Neuronal stem cell (in vitro differentiated cells): ENCODE measurements around the gene COL6A1.

ENCODE experiments used
- DNase-seq: peaks from one replicate; pipeline ENCODE4 v3.0.0-alpha.2; 2013; ENCODE audit warnings: low spot score
- H2AFZ ChIP-seq: one replicate; pipeline ENCODE4 v1.6.1; 2013; ENCODE audit warnings: mild to moderate bottlenecking, low read length, inconsistent platforms
- H2AK5ac ChIP-seq: 2 replicates; pipeline ENCODE4 v1.6.1; 2013; ENCODE audit warnings: low read depth, mild to moderate bottlenecking, inconsistent platforms, low read length, moderate library complexity, mixed read lengths
- H2BK120ac ChIP-seq: 2 replicates; pipeline ENCODE4 v1.6.1; 2013; ENCODE audit warnings: low read depth, mild to moderate bottlenecking, inconsistent platforms, low read length, moderate library complexity, mixed read lengths
- H2BK12ac ChIP-seq: one replicate; pipeline ENCODE4 v1.6.1; 2013; ENCODE audit warnings: low read length, inconsistent platforms
- H2BK15ac ChIP-seq: 2 replicates; pipeline ENCODE4 v1.6.1; 2013; ENCODE audit warnings: mild to moderate bottlenecking, low read length, inconsistent platforms, mixed read lengths
- H2BK5ac ChIP-seq: one replicate; pipeline ENCODE4 v1.6.1; 2013; ENCODE audit warnings: inconsistent platforms, mild to moderate bottlenecking, low read length, moderate library complexity
- H3K14ac ChIP-seq: one replicate; pipeline ENCODE4 v1.6.1; 2013; ENCODE audit warnings: low read length, inconsistent platforms
- H3K18ac ChIP-seq: 2 replicates; pipeline ENCODE4 v1.6.1; 2013; ENCODE audit warnings: low read length, inconsistent platforms
- H3K23ac ChIP-seq: 2 replicates; pipeline ENCODE4 v1.6.1; 2013; ENCODE audit warnings: low read depth, mild to moderate bottlenecking, mixed read lengths, low read length, inconsistent platforms; ENCODE audit not compliant: poor library complexity
- H3K27ac ChIP-seq: replicated peaks from 3 replicates; pipeline ENCODE4 v1.5.1; 2013; ENCODE audit warnings: low read length, inconsistent platforms
- H3K27me3 ChIP-seq, 3 experiments: 2 replicates each; pipeline ENCODE4 v1.6.1; 2013; ENCODE audit warnings: low read length in 3 of 3, mild to moderate bottlenecking in 2 of 3, inconsistent platforms in 1 of 3, low read depth in 1 of 3, mixed read lengths in 1 of 3, moderate library complexity in 1 of 3; ENCODE audit not compliant: control insufficient read depth in 3 of 3, insufficient read depth in 3 of 3
- H3K36me3 ChIP-seq, 2 donors: replicated peaks in 1 of 2; 2 replicates each; pipeline ENCODE4 v1.6.1; 2013; ENCODE audit warnings: low read length in 2 of 2; ENCODE audit not compliant: control insufficient read depth in 2 of 2, insufficient read depth in 2 of 2
- H3K4ac ChIP-seq: 2 replicates; pipeline ENCODE4 v1.6.1; 2013; ENCODE audit warnings: inconsistent platforms, mild to moderate bottlenecking, low read length, moderate library complexity
- H3K4me1 ChIP-seq, 2 donors: 1 replicate in 1 of 2; 2 replicates in 1 of 2; pipeline ENCODE4 v1.6.1; 2013; ENCODE audit warnings: low read length in 2 of 2, low read depth in 1 of 2; ENCODE audit not compliant: control insufficient read depth in 2 of 2, insufficient read depth in 1 of 2
- H3K4me2 ChIP-seq: one replicate; pipeline ENCODE4 v1.6.1; 2013; ENCODE audit warnings: mild to moderate bottlenecking, low read length, inconsistent platforms; ENCODE audit not compliant: insufficient read depth, poor library complexity, severe bottlenecking
- H3K4me3 ChIP-seq, 2 donors: 2 replicates each; pipeline ENCODE4 v1.5.1; 2013; ENCODE audit warnings: low read length in 2 of 2, mild to moderate bottlenecking in 2 of 2, inconsistent platforms in 1 of 2, moderate library complexity in 1 of 2
- H3K79me1 ChIP-seq: one replicate; pipeline ENCODE4 v1.6.1; 2013; ENCODE audit warnings: low read depth, mild to moderate bottlenecking, inconsistent platforms, low read length, moderate library complexity
- H3K9ac ChIP-seq: one replicate; pipeline ENCODE4 v1.6.1; 2013; ENCODE audit warnings: mild to moderate bottlenecking, low read depth, low read length, inconsistent platforms; ENCODE audit not compliant: poor library complexity
- H3K9me3 ChIP-seq, 2 donors: replicated peaks in 1 of 2; 2 replicates each; pipeline versions ENCODE3 to v1.6.1; 2013; ENCODE audit warnings: low read length in 2 of 2, mild to moderate bottlenecking in 2 of 2, inconsistent platforms in 1 of 2, low read depth in 1 of 2, mixed read lengths in 1 of 2, moderate library complexity in 1 of 2; ENCODE audit not compliant: control insufficient read depth in 2 of 2, insufficient read depth in 1 of 2
- H4K8ac ChIP-seq: one replicate; pipeline ENCODE4 v1.6.1; 2013; ENCODE audit warnings: low read depth, mild to moderate bottlenecking, inconsistent platforms, low read length, moderate library complexity
- H4K91ac ChIP-seq: one replicate; pipeline ENCODE4 v1.6.1; 2013; ENCODE audit warnings: low read length, low read depth, mild to moderate bottlenecking, inconsistent platforms; ENCODE audit not compliant: poor library complexity
- WGBS, 2 donors: extraction: QIAGEN DNeasy Blood & Tissue Kit; methylation state at CpG; one replicate each; pipeline ENCODE4 v1.1.7; 2013; ENCODE audit warnings: missing lambda C conversion rate in 2 of 2, mixed read lengths in 1 of 2; ENCODE audit not compliant: insufficient read length in 2 of 2, insufficient replicate concordance in 1 of 2; ENCODE audit errors: extremely low coverage in 2 of 2; 5-methylcytosine and 5-hydroxymethylcytosine counted together

The COL6A1 gene

GRCh38 chr21:46035809-46036695 lies 54.5 kb downstream of the COL6A1 start:
- H3K36me3 ChIP-seq, result no peaks in the 10 kb centered on the region
- H3K4me2 ChIP-seq, result no peak overlapping the region
- peak overlapping the region; percentile 76 for H3K4ac ChIP-seq
- no CpG with 5 or more reads among the region's 45 CpGs for WGBS, 2 donors
- H3K27ac ChIP-seq, result no peak overlapping the region
- H3K14ac ChIP-seq, result no peak overlapping the region
- no peaks in the 10 kb centered on the region for H3K79me1 ChIP-seq
- no peak overlapping the region for H2BK5ac ChIP-seq
- DNase-seq, result no peak
- peaks cover 0 to 4% (median 0%) of the 10 kb centered on the region in 3 experiments for H3K27me3 ChIP-seq
- peak overlapping the region; percentile 72 for H4K91ac ChIP-seq
- H2BK120ac ChIP-seq, result no peak overlapping the region
- no peak overlapping the region for H2BK12ac ChIP-seq
- no peaks in the 10 kb centered on the region for H3K4me1 ChIP-seq
- no peak overlapping the region for H3K4me3 ChIP-seq
- peak overlapping the region; percentile 53 for H2AK5ac ChIP-seq
- H4K8ac ChIP-seq, result peak overlapping the region; percentile 82
- peak overlapping the region; percentile 11 for H2AFZ ChIP-seq
- H2BK15ac ChIP-seq, result peak overlapping the region; percentile 37
- peak overlapping the region; percentile 81 for H3K18ac ChIP-seq
- H3K9ac ChIP-seq, result no peak overlapping the region
- no peaks in the 10 kb centered on the region for H3K9me3 ChIP-seq
- H3K23ac ChIP-seq, result no peak overlapping the region

DNA sequence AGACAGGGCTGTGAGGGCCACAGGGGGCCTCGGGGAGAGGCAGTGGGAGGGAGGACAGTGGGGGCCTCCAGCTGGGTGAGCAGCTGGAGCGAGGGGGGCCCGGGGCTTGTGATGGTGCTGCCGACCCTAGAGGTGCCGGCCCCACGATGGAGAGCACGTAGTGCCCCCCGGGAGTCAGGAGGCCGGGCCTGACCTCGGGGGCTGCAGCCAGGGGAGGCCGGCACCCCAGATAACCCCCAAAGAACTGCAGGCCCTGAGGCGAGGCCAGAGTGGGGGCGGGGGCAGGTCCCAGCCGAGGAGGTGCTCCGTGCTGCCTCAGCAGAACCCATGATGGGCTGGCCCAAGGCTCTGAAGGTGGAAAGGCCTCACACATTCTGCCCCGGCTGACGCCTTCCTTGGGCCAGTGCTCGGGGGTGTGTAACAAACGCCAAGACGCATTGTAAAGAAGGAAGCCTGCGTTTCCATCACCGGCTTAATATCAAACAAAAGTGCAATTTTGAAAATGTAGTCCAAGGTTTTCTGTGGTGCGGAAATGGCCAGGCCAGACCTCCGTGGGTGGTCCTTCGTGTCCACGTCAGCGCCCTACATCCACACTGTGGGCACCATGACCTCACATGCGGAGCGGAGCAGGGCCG lies 55.2 kb downstream of the COL6A1 start:
- no peak overlapping the region for H3K27ac ChIP-seq
- no peak for DNase-seq
- no CpG with 5 or more reads among the region's 30 CpGs for WGBS, 2 donors

DNA sequence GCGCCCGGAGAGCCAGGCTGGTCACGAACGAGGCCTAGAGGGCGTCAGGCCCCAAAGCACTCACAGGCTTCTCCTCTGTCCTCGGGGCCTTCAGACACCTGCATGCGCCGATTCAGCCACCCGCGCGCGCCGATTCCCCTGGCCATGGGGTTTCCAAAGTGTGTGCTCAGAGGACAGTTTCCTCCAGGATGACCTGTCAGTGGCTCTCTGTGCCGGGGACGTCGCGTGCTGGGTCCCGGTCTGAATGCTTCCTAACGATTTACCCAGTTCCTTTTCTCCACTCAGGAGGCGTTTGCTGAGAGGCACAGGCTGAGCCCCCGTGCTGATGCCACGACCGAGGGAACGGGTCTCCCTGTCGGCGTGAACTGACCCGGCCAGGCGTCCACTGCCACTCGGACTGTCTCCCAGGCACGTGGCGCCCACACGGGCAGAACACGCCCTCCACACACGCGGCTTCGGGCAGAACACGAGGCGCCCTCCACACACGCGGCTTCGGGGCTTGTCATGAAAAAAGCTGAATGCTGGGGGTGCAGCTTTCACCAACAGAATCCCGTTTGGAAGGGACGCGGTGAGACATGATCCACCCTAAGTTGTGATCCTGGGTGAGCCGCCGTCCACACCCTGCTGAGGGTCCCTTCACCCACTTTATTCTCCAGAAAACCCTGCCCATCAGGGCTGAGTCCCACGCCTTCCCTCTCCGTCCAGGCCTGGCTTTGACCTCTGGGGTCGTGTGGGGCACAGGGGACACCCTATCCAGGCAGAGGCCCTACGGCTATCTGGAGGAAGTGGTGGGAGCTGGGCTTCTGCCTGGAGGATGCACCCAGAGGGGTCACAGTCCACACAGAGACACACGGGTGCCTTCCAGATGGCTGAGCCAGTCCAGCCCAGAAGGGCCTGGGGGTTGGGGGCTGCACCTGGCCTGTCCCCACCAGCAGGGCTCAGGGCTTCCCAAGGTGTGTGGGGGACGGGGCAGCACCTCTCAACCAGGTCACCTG lies 56.1 kb downstream of the COL6A1 start:
- H3K14ac ChIP-seq, result no peak overlapping the region
- no peaks in the 10 kb centered on the region for H3K9me3 ChIP-seq
- H3K4me1 ChIP-seq, result no peaks in the 10 kb centered on the region
- H3K4me3 ChIP-seq, result no peak overlapping the region
- H3K4ac ChIP-seq, result no peak overlapping the region
- peaks cover 0 to 4% (median 0%) of the 10 kb centered on the region in 3 experiments for H3K27me3 ChIP-seq
- H3K79me1 ChIP-seq, result no peaks in the 10 kb centered on the region
- peak overlapping the region; percentile 72 for H4K91ac ChIP-seq
- H2BK15ac ChIP-seq, result peak overlapping the region; percentile 49
- no CpG with 5 or more reads among the region's 52 CpGs for WGBS, 2 donors
- H3K9ac ChIP-seq, result no peak overlapping the region
- H3K18ac ChIP-seq, result peak overlapping the region; percentile 71
- no peaks in the 10 kb centered on the region for H3K36me3 ChIP-seq
- no peak overlapping the region for H3K27ac ChIP-seq
- no peak overlapping the region for H2BK120ac ChIP-seq
- no peak overlapping the region for H2BK12ac ChIP-seq
- peak overlapping the region; percentile 93 for H3K23ac ChIP-seq
- no peak overlapping the region for H4K8ac ChIP-seq
- H2BK5ac ChIP-seq, result no peak overlapping the region
- H2AFZ ChIP-seq, result peak overlapping the region; percentile 22
- peak overlapping the region; percentile 53 for H2AK5ac ChIP-seq
- DNase-seq, result no peak
- no peak overlapping the region for H3K4me2 ChIP-seq

More for the DNA sequence above, 55.2 kb downstream of the COL6A1 start:
- H4K8ac ChIP-seq, result peak overlapping the region; percentile 82
- peak overlapping the region; percentile 22 for H2AFZ ChIP-seq
- H2BK15ac ChIP-seq, result peak overlapping the region; percentile 37
- no peaks in the 10 kb centered on the region for H3K4me1 ChIP-seq
- H3K36me3 ChIP-seq, result no peaks in the 10 kb centered on the region
- peak overlapping the region; percentile 53 for H2AK5ac ChIP-seq
- no peak overlapping the region for H3K4me3 ChIP-seq
- H2BK5ac ChIP-seq, result no peak overlapping the region
- no peaks in the 10 kb centered on the region for H3K9me3 ChIP-seq
- no peak overlapping the region for H4K91ac ChIP-seq
- H3K14ac ChIP-seq, result no peak overlapping the region
- peak overlapping the region; percentile 37 for H3K4ac ChIP-seq
- H2BK120ac ChIP-seq, result no peak overlapping the region
- H3K4me2 ChIP-seq, result no peak overlapping the region
- H3K18ac ChIP-seq, result peak overlapping the region; percentile 81
- peak overlapping the region; percentile 41 for H2BK12ac ChIP-seq
- H3K79me1 ChIP-seq, result no peaks in the 10 kb centered on the region
- no peak overlapping the region for H3K23ac ChIP-seq
- peaks cover 0 to 4% (median 0%) of the 10 kb centered on the region in 3 experiments for H3K27me3 ChIP-seq
- no peak overlapping the region for H3K9ac ChIP-seq
